ENCODE data around the gene USP22.
"Not testable (repeated sequence)": the region's sequence is repeated elsewhere in the genome, so short reads cannot be mapped to it uniquely, and the experiment has no call there.

USP22 gene

DNA sequence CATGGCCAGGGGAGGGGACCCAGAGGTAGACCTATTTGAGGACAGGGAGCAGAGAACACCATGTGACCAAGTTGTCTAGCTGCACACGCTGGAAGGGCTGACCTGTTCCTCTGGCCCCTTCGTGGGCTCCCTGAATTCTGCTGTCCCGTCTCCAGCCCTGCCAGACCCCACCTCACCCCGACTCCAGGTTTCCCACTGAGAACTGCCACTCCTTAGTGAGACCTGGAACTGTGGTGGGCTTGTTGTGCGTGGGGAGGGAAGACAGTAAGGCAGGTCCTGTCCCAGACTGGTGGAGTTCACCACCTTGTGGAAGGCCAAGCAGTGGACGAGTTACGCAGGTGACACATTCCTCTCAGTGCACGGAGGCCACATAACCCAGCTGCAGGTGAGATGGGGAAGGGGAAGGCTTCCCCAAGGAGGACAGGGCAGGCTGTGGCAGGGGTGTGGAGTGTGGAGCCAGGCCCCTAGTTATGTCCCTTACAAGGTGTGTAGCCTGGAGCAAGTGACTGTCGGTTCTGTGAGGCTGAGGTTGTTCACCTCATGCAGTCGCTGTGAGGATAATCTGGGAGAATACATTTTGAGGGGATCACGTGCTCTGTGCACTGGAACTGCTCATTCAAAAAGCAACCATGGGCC, 54.7 kb downstream of the USP22 start:
- DNase-seq (ENCODE audit: low read depth in 2 of 2) = no peak

DNA sequence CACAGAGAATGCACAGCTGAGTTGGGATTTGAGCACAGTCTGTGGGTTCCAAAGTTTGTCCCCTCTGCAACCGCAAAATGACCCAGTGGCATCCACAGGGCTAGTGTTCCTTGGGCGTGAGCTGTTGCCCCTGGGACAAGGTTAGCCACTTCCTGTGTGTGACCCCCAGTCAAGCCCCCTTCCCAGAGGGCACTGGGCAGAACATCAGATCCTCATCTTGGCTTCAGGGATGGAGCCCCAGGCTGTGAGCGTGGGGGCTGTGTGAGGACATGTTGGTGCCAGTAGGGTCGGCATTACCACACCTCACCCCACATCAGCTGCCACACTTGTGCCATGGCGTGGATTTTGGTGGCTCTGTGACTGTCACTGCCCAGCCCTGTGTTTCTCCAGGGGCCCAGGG, 55.3 kb downstream of the USP22 start:
- DNase-seq (ENCODE audit: low read depth in 2 of 2) = no peak

DNA sequence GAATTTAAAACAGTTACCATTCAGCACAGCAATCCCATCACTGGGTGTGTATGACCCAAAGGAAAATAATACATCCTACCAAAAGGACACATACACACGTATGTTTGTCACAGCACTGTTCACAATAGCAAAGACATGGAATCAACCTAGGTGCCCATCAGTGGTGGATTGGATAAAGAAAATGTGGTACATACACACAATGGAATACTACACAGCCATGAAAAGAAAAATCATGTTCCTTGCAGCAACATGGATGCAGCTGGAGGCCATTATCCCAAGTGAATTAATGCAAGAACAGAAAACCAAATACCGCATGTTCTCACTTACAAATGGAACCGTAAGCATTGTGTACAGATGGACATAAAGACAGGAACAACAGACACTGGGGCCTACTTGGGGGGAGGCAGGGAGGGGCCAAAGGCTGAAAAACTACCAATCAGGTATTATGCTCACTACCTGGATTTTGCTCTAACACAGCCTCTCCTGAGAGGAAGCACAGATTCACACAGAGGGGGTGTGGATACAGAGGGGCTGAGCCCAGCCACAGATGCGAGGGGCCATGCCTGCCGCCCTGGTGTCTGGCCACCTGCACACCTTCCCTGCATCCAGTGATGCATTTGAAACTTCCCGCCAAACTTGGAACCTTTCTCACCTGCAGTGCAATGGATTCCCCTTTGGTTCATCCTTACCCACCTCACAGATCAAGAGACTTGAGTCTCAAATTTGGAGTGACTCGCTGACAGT, 55.9 kb downstream of the USP22 start:
- DNase-seq (ENCODE audit: low read depth in 2 of 2) = no peak

DNA sequence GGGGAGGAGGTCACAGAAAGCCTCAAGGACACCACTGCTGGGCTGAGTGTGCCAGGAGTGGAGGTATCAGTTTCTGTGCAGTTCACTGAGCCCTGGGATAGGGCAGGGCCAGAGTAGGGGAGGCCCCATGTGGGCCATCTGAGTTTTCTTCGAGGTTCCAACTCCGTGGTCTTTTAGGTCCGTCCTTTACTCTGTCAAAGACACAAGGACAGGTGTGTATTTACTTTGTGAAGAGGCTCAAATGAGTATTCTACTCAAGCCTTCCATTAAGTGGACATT, 59.5 kb downstream of the USP22 start:
- DNase-seq (ENCODE audit: low read depth in 2 of 2) = no peak

DNA sequence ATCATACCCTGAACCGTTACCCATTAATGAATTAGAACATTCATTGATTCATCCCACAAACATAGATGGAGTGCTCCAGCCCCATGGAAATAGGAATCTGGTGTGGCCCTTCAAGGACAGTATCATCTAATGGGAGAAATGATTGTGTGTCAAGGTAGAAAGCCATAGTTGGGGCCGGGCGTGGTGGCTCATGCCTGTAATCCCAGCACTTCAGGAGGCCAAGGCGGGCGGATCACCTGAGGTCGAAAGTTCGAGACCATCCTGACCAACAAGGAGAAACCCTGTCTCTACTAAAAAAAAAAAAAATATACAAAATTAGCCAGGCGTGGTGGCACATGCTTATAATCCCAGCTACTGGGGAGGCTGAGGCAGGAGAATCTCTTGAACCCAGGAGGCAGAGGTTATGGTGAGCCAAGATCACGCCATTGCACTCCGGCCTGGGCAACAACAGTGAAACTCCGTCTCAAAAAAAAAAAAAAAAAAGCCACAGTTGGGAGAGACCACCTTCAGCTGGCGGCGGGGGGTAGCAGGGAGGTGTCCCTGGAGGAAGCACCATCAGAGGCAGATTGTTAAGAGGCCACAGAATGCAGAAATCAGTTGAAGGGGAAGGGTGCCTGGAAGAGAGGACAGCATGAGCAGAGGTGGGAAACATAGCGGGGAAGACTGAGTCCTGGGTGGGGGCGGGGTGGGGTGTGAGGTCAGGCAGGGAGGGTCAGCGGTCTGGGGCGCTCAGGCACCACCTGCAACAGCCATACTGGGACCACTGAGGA, 60.0 kb downstream of the USP22 start:
- no peak for DNase-seq (ENCODE audit: low read depth in 2 of 2)

DNA sequence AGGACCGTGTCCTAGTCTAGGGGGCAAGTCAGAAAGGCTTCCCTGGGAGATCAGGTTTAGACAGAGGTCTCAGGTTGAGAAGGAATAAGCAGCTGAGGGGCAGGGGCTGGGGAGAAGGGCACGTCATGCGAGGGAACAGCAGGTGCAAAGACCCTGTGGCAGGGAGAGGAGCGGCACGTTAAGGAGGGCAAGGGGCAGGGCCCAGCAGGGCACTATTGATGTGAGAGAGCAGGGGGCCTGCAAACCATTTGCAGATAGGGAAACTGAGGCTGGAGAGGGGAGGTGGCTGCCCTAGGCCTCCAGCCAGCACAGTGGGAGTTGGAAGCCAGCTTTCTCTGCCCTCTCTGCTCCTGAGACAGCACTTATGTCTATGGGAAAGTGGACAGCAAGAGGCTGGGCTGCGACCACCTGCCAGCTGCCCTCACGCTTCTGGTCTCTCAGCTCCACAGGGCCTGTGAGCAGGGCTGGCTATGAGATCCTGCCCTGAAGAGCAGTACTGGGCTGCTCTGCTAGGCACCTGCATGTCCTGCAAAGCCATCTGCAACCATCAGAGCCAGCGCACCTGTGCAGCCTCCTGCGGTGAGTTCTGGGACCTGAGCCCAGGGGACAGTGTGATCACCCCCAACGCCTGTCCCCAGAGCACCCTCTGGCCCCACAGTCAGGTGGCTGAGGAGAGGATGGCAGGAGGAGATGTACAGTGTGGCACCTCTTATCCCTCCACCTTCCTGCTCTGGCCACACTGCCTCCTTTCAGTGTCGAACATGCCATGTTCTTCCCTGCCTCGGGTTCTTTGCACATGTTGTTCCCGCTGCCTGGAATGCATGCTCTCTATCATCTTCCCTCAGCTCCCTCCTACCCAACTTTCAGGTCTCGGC, 61.5 kb downstream of the USP22 start:
- DNase-seq (ENCODE audit: low read depth in 2 of 2) = no peak

GRCh38 chr17:20979792-20980083, 63.1 kb downstream of the USP22 start:
- no peak for DNase-seq (ENCODE audit: low read depth in 2 of 2)

- DNase-seq (ENCODE audit: low read depth in 2 of 2) = not testable (repeated sequence)
Observed at GRCh38 chr17:20979007-20979791, 63.6 kb downstream of the USP22 start.

- DNase-seq (ENCODE audit: low read depth in 2 of 2) = not testable (repeated sequence)
Observed at GRCh38 chr17:20977609-20978253, 65.1 kb downstream of the USP22 start.

GRCh38 chr17:20975566-20975965, 67.2 kb downstream of the USP22 start:
- DNase-seq (ENCODE audit: low read depth in 2 of 2) = no peak

DNA sequence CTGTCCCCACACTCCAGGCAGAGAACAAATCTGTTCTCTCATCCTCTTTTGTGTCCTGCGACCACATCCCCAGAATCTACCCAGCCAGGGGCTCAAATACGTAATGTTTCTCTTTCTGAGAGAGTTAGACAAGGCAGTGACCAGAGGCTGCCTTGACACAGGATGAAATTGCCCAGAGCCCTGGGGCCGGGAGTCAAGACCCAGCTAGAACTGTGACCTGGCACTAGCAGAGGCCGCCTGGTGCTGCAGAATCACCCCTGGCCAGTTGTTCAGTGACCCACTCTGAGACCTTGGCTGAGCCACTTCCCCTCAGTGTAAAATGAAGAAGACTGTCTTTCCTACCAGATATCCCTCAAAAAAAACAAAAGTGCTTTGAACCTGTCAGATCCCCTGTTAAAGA, 72.5 kb downstream of the USP22 start:
- DNase-seq (ENCODE audit: low read depth in 2 of 2) = no peak

DNA sequence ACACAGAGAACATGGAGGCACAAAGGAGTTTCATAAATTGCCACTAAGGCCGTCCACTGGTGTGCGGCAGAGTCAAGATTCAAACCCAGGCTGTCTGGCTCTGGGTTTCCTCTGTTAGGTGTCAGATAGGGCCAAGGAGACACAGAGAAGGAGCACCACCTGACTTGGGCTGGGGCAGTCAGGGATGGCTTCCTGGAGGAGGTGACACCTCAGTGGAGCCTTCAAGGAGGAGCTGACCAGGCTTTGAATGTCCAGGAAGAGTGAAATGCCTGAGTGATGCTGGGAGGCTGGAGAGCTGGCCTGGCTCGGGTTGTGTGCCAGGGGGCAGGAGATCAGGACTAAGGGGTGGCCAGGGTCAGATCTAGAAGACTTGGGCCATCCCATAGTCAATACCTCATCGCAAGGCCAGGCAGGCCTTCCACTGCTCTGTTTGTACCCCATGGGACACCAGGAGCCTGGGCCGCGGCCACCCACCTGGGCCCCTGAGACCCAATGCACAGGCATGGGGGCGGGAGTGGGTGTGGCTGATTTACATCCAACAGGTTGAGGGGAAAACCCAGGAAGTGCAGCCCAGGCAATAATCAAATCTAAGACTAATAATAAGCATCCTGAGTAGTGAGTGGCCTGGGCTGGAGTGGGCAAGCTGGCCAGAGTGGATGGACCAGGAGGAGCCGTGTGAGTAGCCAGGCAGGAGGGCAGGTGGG, 73.7 kb downstream of the USP22 start:
- DNase-seq (ENCODE audit: low read depth in 2 of 2) = no peak

DNA sequence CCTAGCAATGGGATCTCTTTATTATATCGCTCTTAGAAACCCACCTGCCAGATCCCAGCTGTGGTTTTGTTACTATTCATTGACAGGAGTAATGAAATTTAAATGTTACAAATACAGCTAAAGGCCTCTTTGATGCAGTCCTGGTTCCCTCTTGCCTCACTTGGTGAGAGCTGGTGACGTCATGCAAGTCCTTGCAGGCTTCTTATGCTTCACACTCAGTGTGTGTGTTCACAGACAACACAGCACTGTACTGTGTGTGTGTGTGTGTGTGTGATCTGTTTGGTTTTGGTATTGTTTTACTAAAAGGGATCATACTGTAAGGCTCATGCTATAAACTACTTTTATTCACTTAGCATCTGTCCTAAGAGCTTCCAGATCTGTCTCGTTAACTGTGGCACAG, 75.0 kb downstream of the USP22 start:
- no peak for DNase-seq (ENCODE audit: low read depth in 2 of 2)

DNA sequence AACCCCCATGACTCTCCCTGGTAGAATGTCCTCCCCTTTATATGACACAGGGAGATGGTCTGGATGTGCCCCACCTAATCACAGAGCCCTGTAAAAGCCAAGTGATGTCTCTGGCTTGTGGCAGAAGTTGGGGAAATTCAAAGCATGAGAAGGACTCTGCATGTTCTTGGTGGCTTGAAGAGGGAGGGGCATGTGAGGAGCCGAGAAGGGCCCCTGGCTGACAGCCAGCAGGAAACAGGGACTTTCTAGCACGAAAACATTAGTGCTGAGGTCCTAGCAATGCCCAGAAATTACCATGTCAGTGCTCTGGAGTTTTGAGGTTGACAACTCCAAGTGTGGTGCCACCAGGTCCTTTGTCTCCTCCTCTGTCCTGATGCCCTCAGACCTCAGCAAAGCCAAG, 75.9 kb downstream of the USP22 start:
- DNase-seq (ENCODE audit: low read depth in 2 of 2) = no peak

DNA sequence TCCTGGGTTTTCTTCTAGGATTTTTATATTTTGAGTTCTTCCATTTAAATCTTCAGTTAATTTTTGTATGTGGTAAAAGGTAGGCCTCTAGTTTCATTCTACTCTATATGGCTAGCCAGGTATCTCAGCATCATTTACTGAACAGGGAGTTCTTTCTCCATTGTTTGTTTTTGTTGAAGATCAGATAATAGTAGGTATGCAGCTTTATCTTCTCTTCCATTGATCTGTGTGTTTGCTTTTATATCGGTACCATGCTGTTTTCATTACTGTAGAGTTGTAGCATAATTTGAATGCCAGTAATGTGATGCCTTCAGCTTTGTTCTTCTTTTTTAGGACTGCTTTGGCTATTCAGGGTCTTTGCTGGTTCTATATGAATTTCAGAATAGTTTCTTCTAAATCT, 77.3 kb downstream of the USP22 start:
- DNase-seq (ENCODE audit: low read depth in 2 of 2) = no peak

DNA sequence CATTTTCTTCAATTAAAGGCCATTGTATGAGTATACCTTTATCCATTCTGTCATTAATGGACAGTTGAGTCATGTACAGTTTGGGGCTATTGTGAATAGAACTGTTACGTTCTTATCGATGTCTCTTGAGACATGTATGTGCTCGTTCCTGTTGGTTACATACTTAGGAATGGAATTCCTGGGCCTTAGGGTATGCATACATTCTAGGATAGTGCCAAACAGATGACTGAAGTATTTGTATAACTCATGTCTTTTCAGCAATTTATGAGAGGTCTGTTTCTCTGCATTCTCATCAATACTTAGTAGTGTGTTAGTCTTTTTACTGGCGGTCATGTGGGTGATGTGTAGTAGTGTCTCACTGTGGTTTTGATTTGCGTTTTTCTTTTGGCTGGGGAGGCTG, 81.2 kb downstream of the USP22 start:
- no peak for DNase-seq (ENCODE audit: low read depth in 2 of 2)

- no peak for DNase-seq (ENCODE audit: low read depth in 2 of 2)
Observed at GRCh38 chr17:20960871-20961270, 81.9 kb downstream of the USP22 start.

DNA sequence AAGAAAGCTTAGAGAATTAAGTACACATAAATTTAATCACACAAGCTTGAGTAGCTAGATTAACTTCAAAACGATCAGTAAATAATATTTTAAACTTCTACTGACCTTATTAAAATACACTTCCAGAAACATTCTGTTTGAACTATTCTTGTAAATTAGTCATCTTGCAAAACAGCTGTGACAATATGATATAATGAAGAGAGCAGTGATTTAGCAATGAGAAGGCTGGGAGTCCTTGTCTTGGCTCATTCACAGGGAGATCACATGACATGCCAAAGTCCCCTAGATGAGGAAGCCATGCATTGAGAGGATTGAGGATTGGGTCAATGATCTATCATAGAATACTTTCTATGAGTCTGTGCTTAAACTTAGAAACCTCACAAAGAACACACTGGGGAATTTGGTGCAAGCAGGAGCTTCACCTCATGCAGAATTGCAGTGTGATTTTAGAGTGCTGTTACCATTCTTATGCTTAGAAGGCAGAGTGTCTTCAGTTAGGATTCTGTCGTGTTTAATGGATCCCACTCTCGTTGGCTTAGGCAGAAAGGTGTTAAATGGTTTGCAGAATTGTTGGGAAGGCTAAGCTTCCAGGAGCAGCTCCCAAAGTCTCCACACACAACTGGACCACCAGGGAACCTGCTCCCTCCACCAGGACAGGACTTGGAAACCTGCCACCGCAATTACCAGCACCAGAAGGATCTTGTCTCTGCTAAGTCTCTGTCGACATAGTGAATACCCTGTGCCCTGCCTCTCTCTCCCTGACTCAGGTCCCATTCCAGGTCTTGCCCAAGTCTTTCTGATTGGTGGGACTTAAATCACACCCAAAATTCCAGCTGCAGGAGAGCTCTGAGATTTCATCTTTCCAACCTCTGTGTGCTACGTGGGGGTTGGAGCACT, 87.1 kb downstream of the USP22 start:
- DNase-seq (ENCODE audit: low read depth in 2 of 2) = no peak

DNA sequence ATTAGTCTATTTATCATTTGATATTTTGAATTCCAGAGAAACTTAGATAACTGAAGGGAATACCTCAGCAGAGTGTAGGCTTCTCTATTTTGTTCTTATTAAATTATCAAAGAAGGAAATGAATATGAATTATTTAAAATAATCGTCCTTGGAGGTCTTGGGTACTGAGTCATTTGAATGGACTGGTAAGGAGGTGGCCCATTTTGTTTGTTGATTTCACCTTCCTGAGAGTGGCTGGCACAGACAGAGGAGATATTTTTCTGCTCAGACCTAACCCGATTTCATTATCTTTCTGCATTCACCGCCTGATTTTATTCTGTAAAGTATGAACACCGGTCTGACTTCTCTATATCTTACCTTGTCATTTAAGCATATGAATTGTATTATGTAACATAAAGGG, 88.0 kb downstream of the USP22 start:
- DNase-seq (ENCODE audit: low read depth in 2 of 2) = no peak

All from stimulated activated CD4-positive, alpha-beta T cell treated with anti-CD3 and anti-CD28 coated beads, Interleukin-4, amount 100 ng/mL, for 48 hours (primary cell).